Thyroid gland (tissue), 4 donors: ENCODE results near the gene LYRM4.

Experiments used
- CTCF ChIP-seq, 6 experiments: fragments of 200-600 bp in 3 of 6; fragments of 450-650 bp in 3 of 6; sonication (generic) in 3 of 6; IDR thresholded peaks; one replicate each; pipeline ENCODE4 v1.5.1; 2016 to 2019; ENCODE audit warnings: antibody characterized with exemption in 6 of 6, mild to moderate bottlenecking in 2 of 6, inconsistent platforms in 1 of 6, moderate library complexity in 1 of 6
- POLR2A ChIP-seq, 2 donors: fragments of 450-650 bp; IDR thresholded peaks; one replicate each; pipeline ENCODE4 v1.6.1; 2017; ENCODE audit warnings: antibody characterized with exemption in 2 of 2, mild to moderate bottlenecking in 2 of 2, moderate library complexity in 1 of 2

GRCh38 chr6:5135788-5136376, 124.9 kb downstream of the LYRM4 start:
- TF ChIP-seq CTCF (IDR thresholded peaks at IDR 0.05) (peak; percentile 35 to 73 (median 50)), POLR2A (IDR thresholded peaks at IDR 0.05) (no peak)
